BLaER1 (cell line): ENCODE results near the gene MBNL2.

Experiments used
- H3K27ac ChIP-seq: shearing (Covaris generic); formaldehyde crosslinking; 2 replicates; pipeline ENCODE4 v1.8.1; 2022
- H3K27me3 ChIP-seq: shearing (Covaris generic); formaldehyde crosslinking; 2 replicates; pipeline ENCODE4 v1.8.1; 2022
- H3K36me3 ChIP-seq: shearing (Covaris generic); formaldehyde crosslinking; 2 replicates; pipeline ENCODE4 v1.8.1; 2022
- H3K4me1 ChIP-seq: shearing (Covaris generic); formaldehyde crosslinking; 2 replicates; pipeline ENCODE4 v1.8.1; 2022
- H3K4me2 ChIP-seq: shearing (Covaris generic); formaldehyde crosslinking; 2 replicates; pipeline ENCODE4 v1.8.1; 2022
- H3K4me3 ChIP-seq: shearing (Covaris generic); formaldehyde crosslinking; 2 replicates; pipeline ENCODE4 v1.8.1; 2022
- H3K9ac ChIP-seq: shearing (Covaris generic); formaldehyde crosslinking; 2 replicates; pipeline ENCODE4 v1.8.1; 2022
- H3K9me3 ChIP-seq: shearing (Covaris generic); formaldehyde crosslinking; 2 replicates; pipeline ENCODE4 v1.8.1; 2022
- H4K20me1 ChIP-seq: shearing (Covaris generic); formaldehyde crosslinking; 2 replicates; pipeline ENCODE4 v1.8.1; 2022
- Cebpa-rat ChIP-seq: shearing (Covaris generic); IDR thresholded peaks from 2 replicates; pipeline ENCODE4 v1.8.1; 2022

Gene MBNL2

GRCh38 chr13:97313551-97314260, 91.6 kb downstream of the MBNL2 start:
- Histone ChIP-seq H3K4me3 (no peak overlapping the region), H3K27ac (no peak overlapping the region), H3K9me3 (no peaks in the 10 kb centered on the region; the same call in 1 of the 2 replicates), H3K36me3 (peaks cover 23% of the 10 kb centered on the region), H3K4me1 (peaks cover 9% of the 10 kb centered on the region; the same call in 1 of the 2 replicates), H3K27me3 (no peaks in the 10 kb centered on the region), H3K4me2 (no peak overlapping the region), H4K20me1 (peaks cover 37% of the 10 kb centered on the region), H3K9ac (no peak overlapping the region)
- TF ChIP-seq Cebpa-rat: no peak

GRCh38 chr13:97316390-97316789, 94.3 kb downstream of the MBNL2 start:
- peaks cover 15% of the 10 kb centered on the region for H3K36me3 ChIP-seq

GRCh38 chr13:97317933-97318332, 95.8 kb downstream of the MBNL2 start:
- peaks cover 65% of the 10 kb centered on the region for H4K20me1 ChIP-seq

More at GRCh38 chr13:97316390-97316789, 94.3 kb downstream of the MBNL2 start:
- H3K27me3 ChIP-seq: no peaks in the 10 kb centered on the region
- H3K4me2 ChIP-seq: no peak overlapping the region
- no peak overlapping the region for H3K4me3 ChIP-seq
- peaks cover 53% of the 10 kb centered on the region for H4K20me1 ChIP-seq
- no peak overlapping the region for H3K9ac ChIP-seq
- TF ChIP-seq Cebpa-rat: no peak
- H3K4me1 ChIP-seq: peaks cover 12% of the 10 kb centered on the region; the same call in 1 of the 2 replicates
- no peaks in the 10 kb centered on the region for H3K9me3 ChIP-seq
- H3K27ac ChIP-seq: no peak overlapping the region

GRCh38 chr13:97318532-97318931, 96.4 kb downstream of the MBNL2 start:
- H3K4me1 ChIP-seq: peaks cover 12% of the 10 kb centered on the region; the same call in 1 of the 2 replicates
- no peak overlapping the region for H3K27ac ChIP-seq
- H3K9ac ChIP-seq: no peak overlapping the region
- no peak overlapping the region for H3K4me3 ChIP-seq
- no peaks in the 10 kb centered on the region for H3K27me3 ChIP-seq
- H3K36me3 ChIP-seq: peaks cover 15% of the 10 kb centered on the region
- peaks cover 60% of the 10 kb centered on the region for H4K20me1 ChIP-seq
- TF ChIP-seq Cebpa-rat: no peak
- no peaks in the 10 kb centered on the region for H3K9me3 ChIP-seq
- H3K4me2 ChIP-seq: no peak overlapping the region

More at GRCh38 chr13:97317933-97318332, 95.8 kb downstream of the MBNL2 start:
- Histone ChIP-seq H3K27me3 (no peaks in the 10 kb centered on the region), H3K9me3 (no peaks in the 10 kb centered on the region), H3K4me2 (no peak overlapping the region), H3K36me3 (peaks cover 15% of the 10 kb centered on the region), H3K4me3 (no peak overlapping the region), H3K27ac (no peak overlapping the region), H3K9ac (no peak overlapping the region), H3K4me1 (peaks cover 12% of the 10 kb centered on the region; the same call in 1 of the 2 replicates)
- no peak for TF ChIP-seq Cebpa-rat

- Histone ChIP-seq H3K9me3 (no peaks in the 10 kb centered on the region), H3K27ac (no peak overlapping the region), H3K4me2 (no peak overlapping the region), H4K20me1 (peaks cover 59% of the 10 kb centered on the region), H3K4me1 (peaks cover 12% of the 10 kb centered on the region; the same call in 1 of the 2 replicates), H3K36me3 (peaks cover 15% of the 10 kb centered on the region), H3K27me3 (no peaks in the 10 kb centered on the region), H3K4me3 (no peak overlapping the region), H3K9ac (no peak overlapping the region)
- TF ChIP-seq Cebpa-rat: no peak
Observed at GRCh38 chr13:97319113-97319720, 97.1 kb downstream of the MBNL2 start.

- Histone ChIP-seq H4K20me1 (peaks cover 75% of the 10 kb centered on the region), H3K4me1 (peaks cover 12% of the 10 kb centered on the region; the same call in 1 of the 2 replicates)
- TF ChIP-seq Cebpa-rat: no peak
Observed at GRCh38 chr13:97321101-97321500, 99.0 kb downstream of the MBNL2 start.

GRCh38 chr13:97321616-97322321, 99.6 kb downstream of the MBNL2 start:
- H3K4me1 ChIP-seq: peaks cover 12% of the 10 kb centered on the region
- H4K20me1 ChIP-seq: peaks cover 71% of the 10 kb centered on the region
- TF ChIP-seq Cebpa-rat: no peak
- peaks cover 2% of the 10 kb centered on the region; the same call in 1 of the 2 replicates for H3K36me3 ChIP-seq
- no peaks in the 10 kb centered on the region for H3K27me3 ChIP-seq
- H3K4me3 ChIP-seq: no peak overlapping the region
- no peaks in the 10 kb centered on the region for H3K9me3 ChIP-seq
- no peak overlapping the region for H3K27ac ChIP-seq
- no peak overlapping the region for H3K9ac ChIP-seq
- no peak overlapping the region for H3K4me2 ChIP-seq

More at GRCh38 chr13:97321101-97321500, 99.0 kb downstream of the MBNL2 start:
- Histone ChIP-seq H3K4me3 (no peak overlapping the region), H3K9ac (no peak overlapping the region), H3K27ac (no peak overlapping the region), H3K27me3 (no peaks in the 10 kb centered on the region), H3K36me3 (peaks cover 8% of the 10 kb centered on the region; the same call in 1 of the 2 replicates), H3K4me2 (no peak overlapping the region), H3K9me3 (no peaks in the 10 kb centered on the region)

GRCh38 chr13:97322740-97323342, 100.7 kb downstream of the MBNL2 start:
- Histone ChIP-seq H3K9me3 (no peaks in the 10 kb centered on the region), H3K27ac (no peak overlapping the region), H3K4me1 (peaks cover 17% of the 10 kb centered on the region), H3K9ac (no peak overlapping the region), H3K4me3 (no peak overlapping the region), H3K4me2 (no peak overlapping the region), H4K20me1 (peaks cover 70% of the 10 kb centered on the region), H3K27me3 (no peaks in the 10 kb centered on the region), H3K36me3 (no peaks in the 10 kb centered on the region)
- no peak for TF ChIP-seq Cebpa-rat

GRCh38 chr13:97324115-97324514, 102.0 kb downstream of the MBNL2 start:
- no peak overlapping the region for H3K4me2 ChIP-seq
- no peak overlapping the region for H3K27ac ChIP-seq
- peaks cover 6% of the 10 kb centered on the region; the same call in 1 of the 2 replicates for H3K4me1 ChIP-seq
- no peak overlapping the region for H3K4me3 ChIP-seq
- no peaks in the 10 kb centered on the region for H3K36me3 ChIP-seq
- H3K9me3 ChIP-seq: no peaks in the 10 kb centered on the region
- H3K27me3 ChIP-seq: no peaks in the 10 kb centered on the region
- H4K20me1 ChIP-seq: peaks cover 68% of the 10 kb centered on the region
- no peak overlapping the region for H3K9ac ChIP-seq
- no peak for TF ChIP-seq Cebpa-rat
